ENCODE results near the gene LAPTM5. TPM values are rescaled to one million over a fixed set of nuclear protein-coding genes. Genes with fewer than 3 reads are reported as not detected.

The LAPTM5 gene
- total RNA-seq, 2 experiments from 2014 or later = 326 to 386 TPM

DNA sequence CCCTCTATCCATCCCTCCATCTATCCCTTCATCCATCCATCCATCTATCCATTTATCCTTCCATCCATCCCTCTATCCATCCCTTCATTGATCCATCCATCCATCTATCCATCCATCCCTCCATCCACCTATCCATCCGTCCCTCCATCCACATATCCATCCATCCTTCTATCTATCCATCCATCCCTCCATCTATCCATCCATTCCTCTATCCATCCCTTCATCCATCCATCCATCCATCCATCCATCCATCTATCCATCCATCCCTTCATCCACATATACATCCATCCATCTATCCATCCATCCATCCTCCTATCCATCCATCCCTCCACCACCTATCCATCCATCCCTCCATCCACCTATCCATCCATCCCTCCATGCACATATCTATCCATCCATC lies 57.8 kb downstream of the LAPTM5 start:
- H3K4me3 Mint-ChIP-seq = no peak overlapping the region
- ATAC-seq (no peak), DNase-seq (no peak)
- H3K27me3 Mint-ChIP-seq = peaks cover 2% of the 10 kb centered on the region
- no peaks in the 10 kb centered on the region for H3K9me3 Mint-ChIP-seq (ENCODE audit: low read depth)
- H3K4me1 Mint-ChIP-seq = no peaks in the 10 kb centered on the region
- H3K36me3 Mint-ChIP-seq = no peaks in the 10 kb centered on the region
- no peak overlapping the region for H3K27ac Mint-ChIP-seq
- CTCF ChIA-PET = no interaction called here

DNA sequence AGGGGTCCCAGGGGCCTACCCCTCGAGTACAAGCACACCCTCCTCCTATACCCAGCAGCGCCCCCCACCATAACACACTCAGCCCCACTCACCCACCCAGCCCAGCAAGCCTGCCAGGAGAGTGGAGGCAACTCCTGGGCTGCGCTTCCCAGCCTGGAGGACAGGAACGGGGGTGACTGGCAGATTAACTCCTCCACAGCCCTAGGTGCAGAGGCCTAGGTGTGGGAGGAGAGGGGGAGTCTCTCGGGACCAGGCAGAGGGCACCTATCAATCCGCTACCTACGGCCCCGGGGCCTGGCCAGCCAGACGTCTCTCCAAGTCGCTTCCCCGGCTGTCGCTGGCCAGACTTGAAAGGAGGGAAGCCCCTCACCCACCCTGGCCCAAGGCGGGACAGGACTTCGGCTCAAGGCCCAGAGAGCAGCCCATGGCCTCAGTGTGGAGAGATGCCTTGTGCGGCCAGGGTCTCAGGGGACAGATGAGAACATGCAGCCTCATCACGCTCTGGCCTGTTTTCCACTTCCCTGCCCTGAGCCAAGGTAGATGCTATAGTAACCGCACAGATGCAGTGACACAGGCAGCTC lies 59.1 kb downstream of the LAPTM5 start:
- Mint-ChIP-seq H3K27ac (no peak overlapping the region), H3K4me3 (no peak overlapping the region), H3K9me3 (ENCODE audit: low read depth) (no peaks in the 10 kb centered on the region), H3K36me3 (no peaks in the 10 kb centered on the region), H3K4me1 (no peaks in the 10 kb centered on the region), H3K27me3 (peaks cover 2% of the 10 kb centered on the region)
- no peak for DNase-seq
- no peak for ATAC-seq
- CTCF ChIA-PET = no interaction called here

DNA sequence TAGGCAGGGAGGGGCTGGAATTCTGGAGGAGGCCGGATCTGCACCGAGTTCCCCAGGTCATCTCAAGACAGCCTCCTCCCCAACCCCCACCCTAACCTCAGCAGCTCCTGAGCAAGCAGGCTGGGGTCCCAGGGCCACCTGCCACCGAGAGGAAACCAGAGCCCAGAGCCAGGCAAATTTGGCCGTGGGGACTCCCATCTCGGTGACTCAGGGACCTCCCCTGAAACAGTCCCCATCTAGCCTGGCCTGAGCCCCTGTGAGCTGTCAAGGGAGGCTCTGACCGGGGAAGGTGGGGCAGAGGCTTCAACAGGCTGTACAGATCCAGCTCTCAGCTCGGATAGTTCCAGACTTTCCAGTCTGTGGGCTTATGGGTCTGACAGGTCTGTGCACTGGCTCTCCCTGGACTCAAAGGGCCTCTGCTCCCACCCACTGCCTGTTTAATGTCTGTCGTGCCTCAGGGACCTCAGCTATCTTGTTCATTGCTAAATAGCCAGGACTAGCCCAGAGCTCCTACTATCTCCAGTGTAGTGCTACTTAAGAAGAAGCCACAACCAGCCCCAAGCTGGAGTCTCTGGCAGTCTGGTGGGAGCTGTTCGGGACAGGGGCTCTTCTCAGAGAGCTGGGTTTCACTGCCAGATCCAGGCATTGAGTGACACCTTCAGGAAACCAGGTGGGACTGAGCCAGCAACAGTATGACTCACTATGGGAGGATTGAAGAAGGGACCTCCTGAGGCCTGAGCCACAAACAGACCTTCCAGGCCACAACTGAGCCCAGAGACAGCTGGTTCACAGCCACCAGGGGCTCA lies 59.8 kb downstream of the LAPTM5 start:
- DNase-seq = no peak
- no peak for ATAC-seq
- Mint-ChIP-seq H3K9me3 (ENCODE audit: low read depth) (no peaks in the 10 kb centered on the region), H3K36me3 (no peaks in the 10 kb centered on the region), H3K27me3 (peaks cover 2% of the 10 kb centered on the region), H3K27ac (no peak overlapping the region), H3K4me3 (no peak overlapping the region), H3K4me1 (peaks cover 2% of the 10 kb centered on the region)
- CTCF ChIA-PET = no interaction called here

DNA sequence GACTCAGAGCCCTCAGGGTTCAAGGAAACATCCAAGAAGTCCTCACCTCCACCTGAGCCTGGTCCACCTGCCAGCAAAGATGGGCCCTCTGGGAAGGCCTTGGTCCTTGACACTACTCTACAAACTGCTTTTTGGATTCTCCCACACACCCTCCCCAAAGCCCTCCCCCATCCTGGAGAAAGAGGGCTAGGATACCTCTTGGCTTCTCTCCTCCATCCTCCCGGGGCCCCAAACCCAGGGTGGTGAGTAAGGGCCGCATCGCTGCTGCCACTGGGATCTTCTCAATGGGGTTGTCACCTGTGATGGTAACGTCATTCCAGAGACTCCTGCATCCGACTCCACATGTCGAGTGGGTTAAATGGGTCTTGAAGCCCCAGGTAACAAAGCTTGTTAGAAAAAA lies 60.7 kb downstream of the LAPTM5 start:
- CTCF ChIA-PET = no interaction called here
- Mint-ChIP-seq H3K4me1 (peaks cover 5% of the 10 kb centered on the region), H3K27ac (no peak overlapping the region), H3K9me3 (ENCODE audit: low read depth) (no peaks in the 10 kb centered on the region), H3K4me3 (no peak overlapping the region), H3K36me3 (no peaks in the 10 kb centered on the region), H3K27me3 (peaks cover 2% of the 10 kb centered on the region)
- DNase-seq = no peak
- ATAC-seq = no peak

DNA sequence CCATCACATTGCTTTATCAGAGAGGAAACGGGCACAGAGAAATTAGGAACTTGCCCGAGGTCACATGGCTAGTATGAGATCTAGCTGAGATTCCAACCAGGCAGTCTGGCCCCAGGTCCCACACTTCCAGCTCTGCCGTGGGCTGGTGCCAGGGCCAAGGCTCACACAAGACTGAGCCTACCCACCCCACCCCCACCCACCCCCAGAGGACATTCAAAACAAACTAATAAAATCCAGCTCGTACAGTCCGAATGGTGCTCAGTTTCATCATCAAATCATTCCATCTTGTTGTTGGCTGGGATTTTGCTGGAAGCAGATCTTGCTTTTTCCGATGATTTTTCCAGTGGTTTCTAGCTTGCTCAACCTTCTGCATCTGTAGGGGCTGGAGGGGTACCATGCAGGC lies 62.1 kb downstream of the LAPTM5 start:
- H3K27ac Mint-ChIP-seq = no peak overlapping the region
- H3K27me3 Mint-ChIP-seq = peaks cover 2% of the 10 kb centered on the region
- H3K36me3 Mint-ChIP-seq = no peaks in the 10 kb centered on the region
- no peaks in the 10 kb centered on the region for H3K9me3 Mint-ChIP-seq (ENCODE audit: low read depth)
- no peak for ATAC-seq
- CTCF ChIA-PET = no interaction called here
- DNase-seq = no peak
- H3K4me1 Mint-ChIP-seq = peaks cover 5% of the 10 kb centered on the region
- H3K4me3 Mint-ChIP-seq = no peak overlapping the region

DNA sequence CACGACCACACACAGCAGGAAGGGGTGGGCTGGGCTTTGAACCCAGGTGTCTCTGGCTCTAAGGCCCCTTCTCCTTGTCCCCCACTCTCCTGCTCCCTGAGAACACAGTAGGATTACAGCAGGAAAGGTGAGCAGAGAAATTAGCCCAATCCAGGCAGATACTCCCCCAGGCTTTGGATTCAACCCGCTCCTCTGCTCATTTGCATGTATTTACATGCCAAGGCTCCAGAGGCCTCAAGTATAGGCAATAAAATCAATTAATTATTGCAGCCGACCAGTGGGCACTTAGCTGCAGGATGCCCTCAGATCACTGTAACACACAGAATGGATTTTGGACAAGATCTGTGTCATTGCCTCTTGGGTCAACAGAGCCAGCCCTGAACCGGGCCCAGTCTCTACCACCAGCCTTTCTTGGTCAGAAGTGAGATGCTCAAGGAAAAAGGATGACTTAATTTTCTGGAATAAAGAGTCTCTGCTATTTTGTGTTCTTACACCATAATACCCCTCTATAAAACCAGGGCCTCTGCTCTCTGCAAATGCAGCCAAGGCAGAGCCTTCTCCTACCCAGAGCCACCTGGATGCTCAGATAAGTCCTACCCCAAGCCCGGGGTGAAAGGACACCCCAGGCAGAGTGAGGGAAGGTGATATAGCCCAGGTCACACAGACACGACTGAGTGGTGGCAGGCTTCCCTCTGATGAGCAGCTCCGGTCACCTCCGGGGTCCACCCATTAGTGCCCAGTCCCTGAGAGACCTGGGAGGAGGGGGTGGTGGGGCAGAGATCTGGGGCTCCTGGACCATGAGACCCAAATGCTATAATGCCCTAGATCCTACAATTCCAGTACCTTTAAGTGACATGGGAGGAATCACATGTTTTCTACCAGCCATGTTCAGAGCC lies 63.0 kb downstream of the LAPTM5 start:
- no peak for ATAC-seq
- no peaks in the 10 kb centered on the region for H3K9me3 Mint-ChIP-seq (ENCODE audit: low read depth)
- peaks cover 5% of the 10 kb centered on the region for H3K4me1 Mint-ChIP-seq
- H3K36me3 Mint-ChIP-seq = no peaks in the 10 kb centered on the region
- H3K4me3 Mint-ChIP-seq = no peak overlapping the region
- H3K27me3 Mint-ChIP-seq = peaks cover 2% of the 10 kb centered on the region
- CTCF ChIA-PET = no interaction called here
- DNase-seq = no peak
- H3K27ac Mint-ChIP-seq = no peak overlapping the region

DNA sequence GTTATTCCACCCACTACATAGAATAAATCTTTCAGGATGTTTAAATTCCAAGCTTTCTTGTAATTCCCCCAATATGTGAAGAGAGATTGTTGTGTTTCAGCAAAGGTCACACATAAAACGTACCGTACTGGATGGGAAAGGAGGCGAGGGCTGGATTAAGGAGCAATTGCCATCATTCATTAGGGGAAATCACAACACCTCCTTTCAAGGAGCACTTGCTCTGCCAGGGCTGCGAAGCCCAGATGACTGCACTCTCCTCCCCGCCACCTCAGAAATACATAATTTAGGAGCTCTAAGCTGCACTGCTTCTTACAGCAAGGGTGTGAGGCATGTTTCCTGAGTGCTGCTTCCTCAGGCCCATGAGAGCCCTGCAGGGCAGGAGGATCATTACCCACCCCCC lies 63.8 kb downstream of the LAPTM5 start:
- no peaks in the 10 kb centered on the region for H3K9me3 Mint-ChIP-seq (ENCODE audit: low read depth)
- H3K4me3 Mint-ChIP-seq = no peak overlapping the region
- DNase-seq (no peak), ATAC-seq (no peak)
- peaks cover 5% of the 10 kb centered on the region for H3K4me1 Mint-ChIP-seq
- H3K36me3 Mint-ChIP-seq = no peaks in the 10 kb centered on the region
- CTCF ChIA-PET = no interaction called here
- no peak overlapping the region for H3K27ac Mint-ChIP-seq
- peaks cover 2% of the 10 kb centered on the region for H3K27me3 Mint-ChIP-seq

DNA sequence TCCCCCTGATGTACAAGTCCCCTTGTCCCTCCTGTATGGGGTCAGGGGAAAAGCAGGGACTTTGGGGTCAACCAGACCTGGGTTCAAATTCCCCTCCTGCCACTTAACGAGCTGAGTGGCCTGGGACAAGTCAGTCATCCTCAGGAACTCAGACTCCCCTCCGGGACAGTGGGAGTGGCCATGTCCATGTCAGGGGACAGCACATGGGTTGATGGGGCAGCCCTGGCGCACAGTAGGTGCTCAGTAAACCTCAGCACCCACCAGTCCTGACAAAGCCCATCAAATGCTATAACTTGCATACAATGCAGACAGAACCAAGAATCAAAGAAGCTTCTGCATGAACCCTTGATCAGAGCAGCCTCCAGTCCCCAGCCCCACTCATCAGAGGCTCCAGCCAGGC lies 64.2 kb downstream of the LAPTM5 start:
- H3K4me1 Mint-ChIP-seq = peaks cover 5% of the 10 kb centered on the region
- no peak overlapping the region for H3K27ac Mint-ChIP-seq
- CTCF ChIA-PET = no interaction called here
- DNase-seq = no peak
- ATAC-seq = no peak
- H3K4me3 Mint-ChIP-seq = no peak overlapping the region
- H3K36me3 Mint-ChIP-seq = no peaks in the 10 kb centered on the region
- no peaks in the 10 kb centered on the region for H3K9me3 Mint-ChIP-seq (ENCODE audit: low read depth)
- H3K27me3 Mint-ChIP-seq = peaks cover 2% of the 10 kb centered on the region

DNA sequence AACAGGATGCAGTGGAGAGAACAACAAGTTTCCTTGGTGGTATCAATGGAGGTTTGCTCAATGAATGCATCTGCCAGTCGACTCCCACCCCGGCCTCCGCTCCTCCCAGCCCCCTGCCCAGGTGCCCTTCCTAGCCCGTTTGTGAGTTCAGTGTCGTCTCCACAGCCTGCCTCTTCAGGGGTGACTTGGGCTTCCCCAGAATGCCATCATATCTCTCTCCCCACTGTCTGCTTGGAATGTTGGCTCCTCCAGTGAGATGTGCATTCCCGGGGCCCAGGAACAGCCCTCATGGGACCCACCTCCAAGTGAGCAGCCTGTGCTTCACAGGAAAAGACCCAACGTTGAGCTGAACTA lies 64.6 kb downstream of the LAPTM5 start:
- Mint-ChIP-seq H3K4me1 (peaks cover 5% of the 10 kb centered on the region), H3K4me3 (no peak overlapping the region)
- CTCF ChIA-PET = no interaction called here

DNA sequence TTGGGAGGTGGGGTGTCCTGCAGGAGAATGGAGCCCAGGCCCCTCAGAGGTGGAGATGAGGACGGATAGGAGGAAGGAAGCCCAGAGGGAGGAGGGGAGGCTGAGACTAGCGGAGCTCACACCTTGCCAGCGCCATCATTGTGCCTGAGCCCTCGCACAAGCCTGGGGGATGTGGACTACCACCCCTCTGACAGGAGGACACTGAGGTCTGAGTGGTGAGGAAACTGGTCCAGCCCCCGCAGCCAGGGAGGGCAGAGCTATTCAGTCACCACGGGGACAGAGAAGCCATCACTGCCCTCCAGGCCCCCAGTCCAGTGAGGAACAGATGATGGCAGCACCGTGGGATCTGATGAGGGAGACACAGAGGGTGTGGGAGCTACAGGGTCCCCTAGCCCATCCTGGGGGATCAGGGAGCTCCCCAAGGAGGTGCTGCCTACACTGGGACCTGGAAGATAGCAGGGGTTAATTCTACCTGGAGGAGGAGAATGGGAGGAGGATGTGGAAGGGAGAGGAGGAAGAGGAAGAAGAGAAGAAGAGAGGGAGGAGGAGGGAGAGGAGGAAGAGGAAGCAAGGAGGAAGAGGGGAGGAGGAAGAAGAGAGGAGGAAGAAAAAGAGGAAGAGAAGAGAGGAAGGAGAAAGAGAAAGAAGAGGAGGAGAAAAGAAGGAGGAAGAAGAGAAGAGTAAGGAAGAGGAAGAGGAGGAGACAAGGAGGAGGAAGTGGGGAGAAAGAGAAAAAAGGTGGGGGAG lies 65.2 kb downstream of the LAPTM5 start:
- peaks cover 5% of the 10 kb centered on the region for H3K27me3 Mint-ChIP-seq
- no peaks in the 10 kb centered on the region for H3K9me3 Mint-ChIP-seq (ENCODE audit: low read depth)
- DNase-seq (no peak), ATAC-seq (no peak)
- H3K36me3 Mint-ChIP-seq = no peaks in the 10 kb centered on the region
- CTCF ChIA-PET = no interaction called here
- H3K4me1 Mint-ChIP-seq = peaks cover 5% of the 10 kb centered on the region
- no peak overlapping the region for H3K4me3 Mint-ChIP-seq
- no peak overlapping the region for H3K27ac Mint-ChIP-seq

More for the DNA sequence above, 64.6 kb downstream of the LAPTM5 start:
- no peak overlapping the region for H3K27ac Mint-ChIP-seq
- H3K36me3 Mint-ChIP-seq = no peaks in the 10 kb centered on the region
- peaks cover 2% of the 10 kb centered on the region for H3K27me3 Mint-ChIP-seq
- ATAC-seq (no peak), DNase-seq (no peak)
- H3K9me3 Mint-ChIP-seq (ENCODE audit: low read depth) = no peaks in the 10 kb centered on the region

DNA sequence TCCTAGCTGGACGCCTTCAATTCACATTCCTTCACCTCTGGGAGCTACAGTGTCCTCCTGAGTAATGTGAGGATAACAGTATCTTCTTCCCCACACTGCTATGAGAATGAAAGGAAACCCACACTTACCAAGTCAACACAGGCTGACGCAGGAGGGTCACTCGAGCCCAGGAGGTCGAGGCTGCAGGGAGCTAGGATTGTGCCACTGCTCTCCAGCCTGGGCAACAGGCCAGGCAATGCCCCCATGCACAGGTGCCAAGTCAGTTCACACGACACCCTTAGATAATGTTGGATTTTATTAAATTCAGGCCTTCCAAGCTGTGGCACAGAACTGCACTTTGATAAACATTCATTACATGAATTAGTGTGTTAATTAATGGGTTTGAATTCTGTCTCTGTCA lies 66.1 kb downstream of the LAPTM5 start:
- Mint-ChIP-seq H3K9me3 (ENCODE audit: low read depth) (no peaks in the 10 kb centered on the region), H3K27ac (no peak overlapping the region), H3K36me3 (no peaks in the 10 kb centered on the region), H3K27me3 (peaks cover 14% of the 10 kb centered on the region), H3K4me3 (no peak overlapping the region), H3K4me1 (peaks cover 5% of the 10 kb centered on the region)
- CTCF ChIA-PET = no interaction called here
- ATAC-seq (no peak), DNase-seq (no peak)

DNA sequence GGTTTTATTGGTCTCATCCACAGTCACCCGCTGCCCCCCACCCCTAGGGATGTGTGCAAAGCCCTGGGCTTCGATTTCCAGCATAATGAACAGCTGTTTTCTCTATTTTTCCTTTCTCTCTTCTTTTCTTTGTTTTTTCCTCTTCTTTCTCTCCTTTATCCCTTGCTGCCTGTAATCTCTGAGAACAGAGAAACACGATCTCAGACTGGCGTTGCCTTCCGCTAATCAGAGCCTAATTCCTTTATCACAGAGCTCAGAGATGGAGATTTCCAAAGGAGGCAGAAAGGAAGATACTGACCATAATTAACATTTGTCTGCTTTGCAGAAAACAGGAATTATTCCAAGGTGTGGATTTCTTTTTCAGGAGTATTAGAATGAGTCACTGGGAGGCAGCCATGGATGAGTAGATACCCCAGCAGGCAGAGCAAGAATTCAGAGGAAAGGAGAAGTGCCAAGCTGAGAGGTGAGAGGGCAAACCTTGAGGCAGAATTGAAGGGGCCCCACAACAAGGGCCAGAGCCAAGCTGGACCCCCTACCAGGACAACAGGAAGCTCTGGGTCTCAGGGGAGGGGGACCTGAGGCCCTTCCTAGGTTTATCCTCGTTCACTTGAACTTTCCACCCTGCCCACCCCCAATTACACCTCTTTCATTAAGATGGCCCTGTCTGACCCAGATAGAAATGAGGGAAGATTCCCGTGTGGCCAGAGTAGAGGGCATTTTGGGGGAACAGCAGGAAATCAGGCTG lies 67.5 kb downstream of the LAPTM5 start:
- Mint-ChIP-seq H3K27ac (no peak overlapping the region), H3K9me3 (ENCODE audit: low read depth) (no peaks in the 10 kb centered on the region), H3K27me3 (peaks cover 23% of the 10 kb centered on the region), H3K36me3 (no peaks in the 10 kb centered on the region), H3K4me3 (no peak overlapping the region), H3K4me1 (peaks cover 5% of the 10 kb centered on the region)
- ATAC-seq (no peak), DNase-seq (no peak)
- CTCF ChIA-PET = no interaction called here

Measured in activated CD8-positive, alpha-beta memory T cell treated with anti-CD3 and anti-CD28 coated beads, Interleukin-2, amount 10 ng/mL, durations not matched to agents 7 days and 5 days (primary cell).